ENCODE data around the gene NUFIP1.

NUFIP1 gene

GRCh38 chr13:44912278-44913016 is 76.8 kb downstream of the NUFIP1 start:
- no peak for TF ChIP-seq CTCF (IDR thresholded peaks at IDR 0.05; ENCODE audit: low read depth, low read length)
- DNase-seq: no peak
- Histone ChIP-seq H3K27ac (no peak overlapping the region), H3K36me3 (no peaks in the 10 kb centered on the region), H3K27me3 (ENCODE audit: insufficient read depth, low read depth, severe bottlenecking) (no peaks in the 10 kb centered on the region), H3K4me3 (ENCODE audit: low read depth, low read length) (no peak overlapping the region), H3K9me3 (ENCODE audit: severe bottlenecking) (peaks cover 8% of the 10 kb centered on the region)

DNA sequence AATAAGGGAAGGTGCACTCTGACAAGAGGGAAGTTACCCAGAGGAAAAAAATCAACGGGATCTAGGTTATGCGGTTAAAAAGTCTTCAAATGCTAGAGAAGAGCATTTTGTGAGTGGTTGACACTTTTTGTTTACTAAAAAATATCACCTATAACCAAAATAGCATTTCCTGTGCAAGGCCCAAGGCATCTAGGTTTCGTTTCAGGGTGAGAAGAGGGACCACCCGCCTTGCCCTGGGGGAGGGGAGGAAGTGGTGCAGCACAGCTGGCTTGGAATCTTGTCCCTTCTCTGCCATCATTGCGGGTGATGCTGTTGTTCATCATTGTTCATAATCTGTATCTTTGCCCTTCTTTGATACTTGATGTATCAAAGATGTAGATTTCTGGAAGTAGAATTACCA is 80.6 kb downstream of the NUFIP1 start:
- no peak for TF ChIP-seq CTCF (IDR thresholded peaks at IDR 0.05; ENCODE audit: low read depth, low read length)
- peaks cover 8% of the 10 kb centered on the region for H3K9me3 ChIP-seq (ENCODE audit: severe bottlenecking)
- H3K4me3 ChIP-seq (ENCODE audit: low read depth, low read length): no peak overlapping the region
- H3K36me3 ChIP-seq: no peaks in the 10 kb centered on the region
- H3K27me3 ChIP-seq (ENCODE audit: insufficient read depth, low read depth, severe bottlenecking): no peaks in the 10 kb centered on the region
- no peak for DNase-seq
- no peak overlapping the region for H3K27ac ChIP-seq

DNA sequence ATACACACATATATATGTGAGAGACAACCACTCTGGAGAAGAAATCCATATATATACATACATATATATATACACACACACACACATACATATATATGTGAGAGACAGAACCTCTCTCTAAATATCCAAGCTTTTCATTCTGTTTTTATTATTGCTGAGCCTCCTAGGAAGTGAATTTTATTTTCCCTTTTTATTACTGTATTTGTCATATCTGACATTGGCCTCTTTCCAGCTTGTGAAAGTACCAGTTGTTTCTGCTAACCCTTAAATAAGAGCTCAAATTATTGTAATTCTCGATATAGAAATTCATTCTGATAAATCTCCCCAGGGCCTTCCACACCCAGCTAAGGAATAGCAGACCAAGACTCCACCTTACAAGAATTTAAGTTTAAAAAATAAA is 81.0 kb downstream of the NUFIP1 start:
- no peaks in the 10 kb centered on the region for H3K36me3 ChIP-seq
- no peak overlapping the region for H3K27ac ChIP-seq
- no peaks in the 10 kb centered on the region for H3K27me3 ChIP-seq (ENCODE audit: insufficient read depth, low read depth, severe bottlenecking)
- no peak for DNase-seq
- no peak overlapping the region for H3K4me3 ChIP-seq (ENCODE audit: low read depth, low read length)
- peaks cover 8% of the 10 kb centered on the region for H3K9me3 ChIP-seq (ENCODE audit: severe bottlenecking)
- TF ChIP-seq CTCF (IDR thresholded peaks at IDR 0.05; ENCODE audit: low read depth, low read length): no peak

DNA sequence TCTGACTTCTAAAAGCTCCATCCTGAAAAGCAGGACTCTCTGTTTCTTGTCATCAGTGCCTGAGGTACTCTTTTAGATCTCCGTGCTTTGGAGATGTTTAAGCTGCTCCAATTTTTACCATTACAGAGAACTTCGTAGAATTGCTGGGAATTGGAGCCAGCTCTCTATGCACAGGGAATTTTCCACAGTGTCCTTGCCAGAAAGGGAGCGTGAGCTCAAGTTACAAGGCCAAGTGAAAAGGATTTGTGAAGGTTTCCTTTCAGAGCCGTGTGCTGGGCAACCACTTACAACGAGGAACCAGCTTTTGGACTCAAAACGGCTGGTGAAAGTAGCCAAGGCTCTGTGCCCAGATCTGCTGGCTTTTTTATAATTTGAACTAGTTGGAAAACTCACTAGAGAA is 82.6 kb downstream of the NUFIP1 start:
- no peaks in the 10 kb centered on the region for H3K27me3 ChIP-seq (ENCODE audit: insufficient read depth, low read depth, severe bottlenecking)
- no peak overlapping the region for H3K27ac ChIP-seq
- H3K36me3 ChIP-seq: no peaks in the 10 kb centered on the region
- H3K4me3 ChIP-seq (ENCODE audit: low read depth, low read length): no peak overlapping the region
- TF ChIP-seq CTCF (IDR thresholded peaks at IDR 0.05; ENCODE audit: low read depth, low read length): no peak
- DNase-seq: no peak
- H3K9me3 ChIP-seq (ENCODE audit: severe bottlenecking): peaks cover 8% of the 10 kb centered on the region

GRCh38 chr13:44906230-44906629 is 83.0 kb downstream of the NUFIP1 start:
- Histone ChIP-seq H3K27ac (no peak overlapping the region), H3K4me3 (ENCODE audit: low read depth, low read length) (no peak overlapping the region), H3K9me3 (ENCODE audit: severe bottlenecking) (peaks cover 6% of the 10 kb centered on the region), H3K27me3 (ENCODE audit: insufficient read depth, low read depth, severe bottlenecking) (no peaks in the 10 kb centered on the region), H3K36me3 (no peaks in the 10 kb centered on the region)
- no peak for TF ChIP-seq CTCF (IDR thresholded peaks at IDR 0.05; ENCODE audit: low read depth, low read length)
- no peak for DNase-seq

- no peak for TF ChIP-seq CTCF (IDR thresholded peaks at IDR 0.05; ENCODE audit: low read depth, low read length)
- H3K27me3 ChIP-seq (ENCODE audit: insufficient read depth, low read depth, severe bottlenecking): no peaks in the 10 kb centered on the region
- no peak overlapping the region for H3K27ac ChIP-seq
- no peak overlapping the region for H3K4me3 ChIP-seq (ENCODE audit: low read depth, low read length)
- no peaks in the 10 kb centered on the region for H3K9me3 ChIP-seq (ENCODE audit: severe bottlenecking)
- no peak for DNase-seq
- no peaks in the 10 kb centered on the region for H3K36me3 ChIP-seq
Measured at GRCh38 chr13:44905556-44905955, 83.7 kb downstream of the NUFIP1 start.

All from WERI-Rb-1 (cell line).